C4-2B (cell line): Measurements from ENCODE around the gene SLC25A15.

Source experiments
- ZFX ChIP-seq: fragments of 450-650 bp; IDR thresholded peaks from 2 replicates; pipeline ENCODE4 v1.6.1; 2017
- TF ChIP-seq, protein P1 (sequence below): fragments of 450-650 bp; conservative IDR thresholded peaks from 2 replicates; pipeline ENCODE4 v1.5.1; 2017; ENCODE audit warnings: mild to moderate bottlenecking

DNA sequence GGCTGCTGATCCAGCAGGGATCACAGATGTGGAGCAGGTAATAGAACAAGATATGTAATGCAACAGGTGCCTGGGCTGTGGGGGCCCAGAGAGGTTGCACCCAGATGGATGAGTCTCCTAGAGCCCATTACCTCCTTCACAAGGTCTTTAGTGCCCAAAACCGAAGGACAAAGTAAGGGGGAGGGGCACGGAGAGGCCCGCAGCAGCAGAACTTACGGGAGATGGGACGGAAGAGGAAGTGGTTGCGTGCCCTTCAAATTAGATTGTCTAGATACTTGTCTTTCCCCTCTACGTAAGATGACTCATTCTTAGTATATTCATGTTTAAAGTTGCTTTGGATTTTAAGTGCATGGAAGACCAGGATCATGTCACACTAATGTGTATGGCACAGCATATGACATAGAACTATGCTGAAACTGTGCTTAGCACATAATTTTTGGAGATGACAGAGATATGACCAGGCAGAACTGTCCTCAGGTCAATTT, 12.7 kb upstream of the SLC25A15 start:
- TF ChIP-seq, protein P1, sequence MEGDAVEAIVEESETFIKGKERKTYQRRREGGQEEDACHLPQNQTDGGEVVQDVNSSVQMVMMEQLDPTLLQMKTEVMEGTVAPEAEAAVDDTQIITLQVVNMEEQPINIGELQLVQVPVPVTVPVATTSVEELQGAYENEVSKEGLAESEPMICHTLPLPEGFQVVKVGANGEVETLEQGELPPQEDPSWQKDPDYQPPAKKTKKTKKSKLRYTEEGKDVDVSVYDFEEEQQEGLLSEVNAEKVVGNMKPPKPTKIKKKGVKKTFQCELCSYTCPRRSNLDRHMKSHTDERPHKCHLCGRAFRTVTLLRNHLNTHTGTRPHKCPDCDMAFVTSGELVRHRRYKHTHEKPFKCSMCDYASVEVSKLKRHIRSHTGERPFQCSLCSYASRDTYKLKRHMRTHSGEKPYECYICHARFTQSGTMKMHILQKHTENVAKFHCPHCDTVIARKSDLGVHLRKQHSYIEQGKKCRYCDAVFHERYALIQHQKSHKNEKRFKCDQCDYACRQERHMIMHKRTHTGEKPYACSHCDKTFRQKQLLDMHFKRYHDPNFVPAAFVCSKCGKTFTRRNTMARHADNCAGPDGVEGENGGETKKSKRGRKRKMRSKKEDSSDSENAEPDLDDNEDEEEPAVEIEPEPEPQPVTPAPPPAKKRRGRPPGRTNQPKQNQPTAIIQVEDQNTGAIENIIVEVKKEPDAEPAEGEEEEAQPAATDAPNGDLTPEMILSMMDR: no peak
- no peak for TF ChIP-seq ZFX
